ENCODE data around the gene PLEKHB1.

The PLEKHB1 gene

DNA sequence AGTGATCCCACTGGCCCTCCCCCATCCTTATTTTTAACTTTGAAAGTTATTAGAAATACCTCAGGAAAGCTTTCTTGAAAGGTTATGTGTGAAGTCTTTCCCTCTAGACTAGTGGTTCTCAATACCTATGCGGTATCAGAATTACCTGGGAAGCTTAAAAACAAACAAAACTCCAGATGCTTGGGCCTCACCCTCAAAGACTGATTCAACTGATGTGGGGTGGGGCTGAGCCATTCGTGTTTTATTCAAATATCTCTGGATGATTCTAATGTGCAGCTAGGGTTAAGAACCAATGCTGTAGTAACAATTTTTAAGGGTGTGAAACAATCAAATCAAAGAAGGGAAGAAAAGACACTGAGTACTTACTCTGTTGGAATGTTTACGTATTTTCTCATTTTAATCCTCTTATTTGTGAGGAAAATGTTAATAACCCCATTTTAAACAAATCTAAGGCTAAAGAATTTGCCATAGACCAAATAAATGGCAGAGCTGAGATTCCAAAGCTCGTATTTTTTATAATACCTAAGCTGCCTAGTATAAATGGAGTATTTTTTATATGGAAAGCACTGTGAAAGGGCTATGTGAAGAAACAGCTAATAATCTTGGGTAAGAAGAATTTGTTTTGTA lies 47.6 kb downstream of the PLEKHB1 start:
- no peak for DNase-seq

DNA sequence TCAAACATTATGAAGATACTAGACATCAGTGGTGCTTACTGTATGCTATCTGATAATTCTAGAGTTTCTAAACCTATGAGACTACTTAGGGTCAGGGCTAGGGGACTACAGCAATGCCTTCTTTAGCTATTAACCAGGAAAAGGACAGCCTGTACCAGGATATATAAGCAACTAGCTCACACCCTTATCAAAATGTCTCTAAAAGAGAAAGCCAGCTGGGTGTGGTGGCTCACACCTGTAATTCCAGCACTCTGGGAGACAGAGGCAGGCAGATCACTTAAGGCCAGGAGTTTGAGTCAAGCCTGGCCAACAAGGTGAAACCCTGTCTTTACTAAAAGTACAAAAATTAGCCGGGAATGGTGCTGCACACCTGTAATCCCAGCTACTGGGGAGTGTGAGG lies 58.7 kb downstream of the PLEKHB1 start:
- no peak for DNase-seq

DNA sequence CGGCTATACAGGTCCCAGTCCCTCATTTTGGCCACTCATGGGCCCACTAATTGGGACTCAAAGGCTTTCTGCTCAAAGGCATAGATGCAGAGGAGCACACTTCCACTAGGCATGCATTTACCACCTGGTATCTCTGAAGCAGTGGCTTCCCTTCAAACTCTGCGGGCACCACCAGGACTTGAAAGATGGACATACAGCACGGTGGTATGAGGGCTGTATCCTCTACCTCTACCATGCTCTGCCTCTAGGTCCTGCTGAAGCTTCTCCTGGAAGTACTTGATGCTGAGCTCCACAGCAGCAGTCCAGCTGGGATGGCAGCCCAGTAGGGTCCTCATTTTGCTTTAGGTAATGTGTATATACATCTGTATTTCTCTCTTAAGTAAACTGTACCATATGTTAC lies 64.6 kb downstream of the PLEKHB1 start:
- no peak for DNase-seq

Data from NCI-H1048 (cell line).